Small intestine (tissue), 16 donors: ENCODE data around the gene LHX8. TPM values are rescaled to one million over a fixed set of nuclear protein-coding genes. Genes with fewer than 3 reads are reported as not detected.
A peak's percentile ranks its signal among the peaks of the same experiment; 100 is the strongest.
"Not testable (repeated sequence)": the region's sequence is repeated elsewhere in the genome, so short reads cannot be mapped to it uniquely, and the experiment has no call there.

Experiments used
- DNase-seq, 2 donors: peaks; one replicate each; pipeline versions ENCODE4 v3.0.0 to v3.0.0-alpha.2; 2013
- FAIRE-seq: peaks from 2 replicates; lab custom pipeline; 2012; peaks lifted over from hg19 to GRCh38; lab: Jason Lieb, UNC
- H3K27ac ChIP-seq, 3 donors: one replicate each; pipeline ENCODE4 v1.5.1; 2013; ENCODE audit warnings: low read length in 2 of 3, mild to moderate bottlenecking in 2 of 3, control low read depth in 1 of 3, inconsistent platforms in 1 of 3, low read depth in 1 of 3, moderate library complexity in 1 of 3
- H3K27me3 ChIP-seq, 3 donors: one replicate each; pipeline ENCODE4 v1.6.1; 2013; ENCODE audit warnings: low read length in 3 of 3, inconsistent platforms in 1 of 3; ENCODE audit not compliant: control insufficient read depth in 3 of 3, insufficient read depth in 3 of 3
- H3K36me3 ChIP-seq, 3 donors: one replicate each; pipeline ENCODE4 v1.6.1; 2013; ENCODE audit warnings: low read length in 3 of 3, inconsistent platforms in 1 of 3, low read depth in 1 of 3, mild to moderate bottlenecking in 1 of 3, moderate library complexity in 1 of 3; ENCODE audit not compliant: control insufficient read depth in 3 of 3, insufficient read depth in 2 of 3
- H3K4me1 ChIP-seq, 3 donors: one replicate each; pipeline ENCODE4 v1.6.1; 2013; ENCODE audit warnings: low read length in 2 of 3, inconsistent platforms in 1 of 3, low read depth in 1 of 3, mild to moderate bottlenecking in 1 of 3, moderate library complexity in 1 of 3; ENCODE audit not compliant: control insufficient read depth in 3 of 3, insufficient read depth in 2 of 3
- H3K4me3 ChIP-seq, 3 donors: one replicate each; pipeline ENCODE4 v1.5.1; 2013; ENCODE audit warnings: low read length in 3 of 3, control low read depth in 1 of 3, inconsistent platforms in 1 of 3, low read depth in 1 of 3, mild to moderate bottlenecking in 1 of 3, moderate library complexity in 1 of 3
- H3K9me3 ChIP-seq, 2 donors: one replicate each; pipeline ENCODE4 v1.6.1; 2013; ENCODE audit warnings: low read depth in 1 of 2, low read length in 1 of 2; ENCODE audit not compliant: control insufficient read depth in 2 of 2, insufficient read depth in 1 of 2
- WGBS, 3 donors: extraction: QIAGEN DNeasy Blood & Tissue Kit; methylation state at CpG; one replicate each; pipeline ENCODE4 v1.1.7; 2013; 5-methylcytosine and 5-hydroxymethylcytosine counted together
- long read RNA-seq, 10 donors: transcript quantifications; one replicate each; lab custom pipeline, GENCODE V29; 2026
- polyA plus RNA-seq, 4 donors: library from polyadenylated mRNA; stranded (reverse) in 3 of 4; unstranded in 1 of 4; fragments of 200-250 nt in 3 of 4; fragments of 120-200 nt in 1 of 4; gene quantifications; one replicate each; pipeline versions ENCODE4 v1.2.1 to v1.2.3, GENCODE V29; 2013
- donor health status: healthy with polysubstance abuse.
- donor health status: control.
- donor health status: control.
- donor health status: Bipolar disorder and iron deficiency.
- donor health status: healthy.

The LHX8 gene
- polyA plus RNA-seq: not detected
- long read RNA-seq, donor 1: 0 reads
- long read RNA-seq, donor 2: 0 reads
- long read RNA-seq, donor 3: 0 reads
- long read RNA-seq, donor 4: 0 reads
- long read RNA-seq, donor 5: 0 reads
- long read RNA-seq, donor 6: 0 reads
- long read RNA-seq, donor 7: 0 reads
- long read RNA-seq, donor 8: 0 reads
- long read RNA-seq, donor 9: 0 reads
- long read RNA-seq, donor 10: 0 reads

DNA sequence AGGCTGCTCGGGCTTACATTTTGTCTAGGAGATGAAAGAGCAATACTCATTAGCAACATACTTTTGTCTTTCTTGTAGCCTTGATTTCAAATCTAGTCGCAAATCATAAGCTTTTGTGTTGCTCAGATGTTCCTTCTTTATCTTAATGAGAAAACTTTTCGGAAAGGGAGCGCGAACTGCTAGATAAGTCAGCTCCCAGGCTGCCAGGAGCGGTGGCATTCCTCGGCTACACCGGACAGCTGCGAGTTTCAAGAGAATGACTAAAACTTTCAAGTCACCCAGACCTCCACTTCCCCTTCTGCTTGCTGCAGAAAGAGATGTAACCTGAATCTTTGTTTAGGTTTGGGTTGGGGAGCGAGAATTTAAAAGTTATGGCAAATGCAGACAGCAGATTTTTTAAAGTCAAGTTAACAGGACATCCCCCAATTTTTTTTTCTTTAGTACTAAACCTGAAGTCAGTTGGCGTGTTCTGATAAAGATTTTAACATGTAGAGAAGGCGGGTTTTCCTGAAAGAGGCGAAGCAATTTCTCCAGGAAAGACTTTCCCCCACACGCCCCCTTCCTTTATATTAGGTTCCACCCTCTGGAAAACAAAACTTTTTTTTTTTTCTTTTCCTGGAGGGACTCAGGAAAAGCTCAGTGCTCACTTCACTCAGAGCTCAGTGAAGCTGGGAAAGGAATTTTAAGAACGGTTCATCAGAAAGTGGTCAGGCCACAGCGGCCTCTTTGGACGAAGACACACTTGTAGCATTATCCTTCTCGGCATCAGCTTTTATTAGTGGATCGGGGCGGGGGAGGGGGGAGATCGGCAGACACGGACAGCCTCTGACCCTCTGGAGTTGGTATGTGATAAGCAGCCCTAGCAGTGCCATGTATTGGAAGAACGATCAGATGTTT, at the start of gene LHX8:
Gene LHX8, plus strand, starts transcription at position 639 of the 897 bp plus-strand sequence. CDS start 2,227 bp downstream, outside the sequence.
- Histone ChIP-seq H3K27me3 (peaks cover 19 to 87% (median 66%) of the 10 kb centered on the region in 3 donors), H3K27ac (no peak within 1 kb of the TSS), H3K9me3 (peaks cover 0 to 3% of the 10 kb centered on the region in 2 donors), H3K4me1 (peaks cover 0 to 8% (median 0%) of the 10 kb centered on the region in 3 donors), H3K36me3 (no peaks in the 10 kb centered on the region), H3K4me3 (peak within 1 kb of the TSS in 1 of 3 donors; percentile 16)
- no peak for DNase-seq
- FAIRE-seq: no peak
- WGBS, 3 donors: 7 to 15% (median 9%) methylated on average over 23 of the region's 23 CpGs

DNA sequence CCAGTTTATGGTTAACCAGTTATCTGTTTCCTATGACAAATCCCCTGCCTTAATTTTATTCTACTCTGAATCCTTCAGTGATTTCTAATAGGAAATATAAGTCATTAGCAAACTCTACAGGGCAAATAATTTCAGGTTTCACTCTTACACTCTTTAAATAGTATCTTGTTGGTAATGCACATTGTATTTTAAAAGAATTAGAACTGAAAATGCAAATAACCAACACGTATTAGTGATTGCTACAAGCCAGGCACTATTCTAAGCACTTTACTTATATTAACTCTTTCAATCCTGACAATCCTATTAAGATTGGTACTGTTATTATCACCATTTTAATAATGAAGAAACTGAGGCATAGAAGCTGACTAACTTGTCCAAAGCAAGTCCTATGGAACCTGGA, 48.3 kb upstream of the LHX8 start:
- Histone ChIP-seq H3K27ac (no peak overlapping the region), H3K27me3 (no peaks in the 10 kb centered on the region), H3K36me3 (no peaks in the 10 kb centered on the region), H3K9me3 (no peaks in the 10 kb centered on the region), H3K4me1 (no peaks in the 10 kb centered on the region), H3K4me3 (no peak overlapping the region)
- WGBS, 3 donors: 15 to 39% (median 32%) methylated on average over 1 of the region's 1 CpG
- DNase-seq (no peak), FAIRE-seq (no peak)

DNA sequence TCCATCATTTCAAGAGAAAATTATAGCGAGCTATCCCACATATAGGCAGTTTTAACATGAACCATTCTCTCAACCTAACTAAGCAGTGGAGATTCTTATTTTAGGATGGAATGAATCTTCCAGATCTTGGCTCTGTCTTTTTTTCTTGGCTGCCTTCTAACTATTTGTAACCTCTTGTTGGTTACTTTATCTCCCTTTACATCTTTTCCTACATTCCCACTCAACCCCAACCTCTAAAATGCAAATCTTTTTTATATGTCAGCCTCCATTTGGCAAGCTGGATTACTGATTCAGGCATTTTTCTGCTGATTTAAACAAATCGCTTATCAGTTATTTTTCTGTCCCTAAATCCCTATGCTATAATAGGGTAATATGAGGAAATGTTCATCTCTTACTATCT, 46.9 kb upstream of the LHX8 start:
- no peak for DNase-seq
- H3K9me3 ChIP-seq: no peaks in the 10 kb centered on the region
- no peaks in the 10 kb centered on the region for H3K36me3 ChIP-seq
- WGBS, 3 donors: 78 to 86% (median 85%) methylated on average over 2 of the region's 2 CpGs
- H3K27me3 ChIP-seq: no peaks in the 10 kb centered on the region
- H3K27ac ChIP-seq: no peak overlapping the region
- no peaks in the 10 kb centered on the region for H3K4me1 ChIP-seq
- FAIRE-seq: no peak
- H3K4me3 ChIP-seq: no peak overlapping the region

DNA sequence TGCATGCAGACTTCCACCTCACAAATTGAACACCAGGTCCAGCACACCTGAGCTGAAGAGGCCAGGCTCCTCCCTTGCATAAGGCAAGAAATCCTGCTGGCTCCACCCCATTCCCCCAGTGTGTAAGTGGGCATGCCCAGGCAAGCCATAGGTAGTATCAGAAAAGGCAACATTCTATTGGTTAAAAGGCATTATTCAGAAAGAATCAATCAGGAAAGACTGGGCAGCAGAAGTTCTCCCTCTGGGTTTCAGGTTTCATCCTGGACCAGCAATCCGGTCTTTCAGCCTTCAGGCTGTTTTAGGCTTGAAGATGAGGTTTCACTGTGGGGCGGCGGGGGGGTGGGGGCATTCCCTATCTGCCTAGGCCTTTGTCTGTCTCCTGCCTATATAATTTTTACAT, 42.0 kb upstream of the LHX8 start:
- Histone ChIP-seq H3K9me3 (no peaks in the 10 kb centered on the region), H3K36me3 (no peaks in the 10 kb centered on the region), H3K4me1 (no peaks in the 10 kb centered on the region), H3K27ac (no peak overlapping the region), H3K4me3 (no peak overlapping the region), H3K27me3 (no peaks in the 10 kb centered on the region)
- FAIRE-seq (no peak), DNase-seq (no peak)
- 69 to 78% (median 71%) methylated on average over 3 of the region's 3 CpGs for WGBS, 3 donors

GRCh38 chr1:75097654-75098053, 36.5 kb upstream of the LHX8 start:
- DNase-seq: no peak
- no peak overlapping the region for H3K4me3 ChIP-seq
- H3K27ac ChIP-seq: no peak overlapping the region
- H3K9me3 ChIP-seq: no peaks in the 10 kb centered on the region
- no peaks in the 10 kb centered on the region for H3K27me3 ChIP-seq
- no peaks in the 10 kb centered on the region for H3K36me3 ChIP-seq
- H3K4me1 ChIP-seq: no peaks in the 10 kb centered on the region
- WGBS, 3 donors: 39 to 65% (median 45%) methylated on average over 1 of the region's 1 CpG
- no peak for FAIRE-seq

GRCh38 chr1:75099581-75099980, 34.6 kb upstream of the LHX8 start:
- H3K4me3 ChIP-seq: no peak overlapping the region
- 68 to 86% (median 74%) methylated on average over 2 of the region's 2 CpGs for WGBS, 3 donors
- H3K9me3 ChIP-seq: no peaks in the 10 kb centered on the region
- H3K36me3 ChIP-seq: no peaks in the 10 kb centered on the region
- H3K27me3 ChIP-seq: no peaks in the 10 kb centered on the region
- H3K4me1 ChIP-seq: no peaks in the 10 kb centered on the region
- H3K27ac ChIP-seq: no peak overlapping the region
- FAIRE-seq: no peak
- no peak for DNase-seq

DNA sequence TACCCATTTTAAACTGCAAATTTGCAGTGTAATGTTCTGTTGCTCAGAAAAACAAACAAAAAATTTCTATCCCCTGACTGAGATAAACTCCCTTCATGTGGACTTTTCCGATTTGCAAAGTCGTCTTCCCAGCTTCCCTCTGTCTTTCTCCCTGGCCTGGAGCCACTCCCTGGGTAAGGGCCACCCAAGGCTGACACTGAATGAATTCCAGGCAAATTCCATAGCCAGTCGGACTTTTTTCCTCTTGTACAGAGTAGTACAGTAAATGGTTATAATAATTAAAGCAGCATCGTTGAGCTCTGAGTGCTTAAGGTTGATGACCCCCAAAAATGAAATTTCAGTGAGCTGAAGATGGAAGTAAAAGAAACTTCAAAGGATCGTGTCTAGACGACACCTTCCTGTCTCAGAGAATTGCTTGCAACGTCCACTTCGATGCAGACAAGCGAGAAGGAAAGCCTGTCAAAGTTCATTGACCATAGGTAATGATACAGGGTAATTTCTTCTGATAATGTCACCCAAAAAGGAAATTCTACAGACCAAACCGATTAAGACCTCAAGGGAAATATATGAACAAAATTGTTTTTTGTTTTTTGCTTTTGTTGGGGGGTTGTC, 33.6 kb upstream of the LHX8 start:
- no peak for DNase-seq
- H3K27me3 ChIP-seq: no peaks in the 10 kb centered on the region
- no peaks in the 10 kb centered on the region for H3K9me3 ChIP-seq
- 50 to 56% (median 52%) methylated on average over 10 of the region's 10 CpGs for WGBS, 3 donors
- no peak for FAIRE-seq
- no peaks in the 10 kb centered on the region for H3K4me1 ChIP-seq
- H3K27ac ChIP-seq: no peak overlapping the region
- H3K36me3 ChIP-seq: no peaks in the 10 kb centered on the region
- H3K4me3 ChIP-seq: no peak overlapping the region

DNA sequence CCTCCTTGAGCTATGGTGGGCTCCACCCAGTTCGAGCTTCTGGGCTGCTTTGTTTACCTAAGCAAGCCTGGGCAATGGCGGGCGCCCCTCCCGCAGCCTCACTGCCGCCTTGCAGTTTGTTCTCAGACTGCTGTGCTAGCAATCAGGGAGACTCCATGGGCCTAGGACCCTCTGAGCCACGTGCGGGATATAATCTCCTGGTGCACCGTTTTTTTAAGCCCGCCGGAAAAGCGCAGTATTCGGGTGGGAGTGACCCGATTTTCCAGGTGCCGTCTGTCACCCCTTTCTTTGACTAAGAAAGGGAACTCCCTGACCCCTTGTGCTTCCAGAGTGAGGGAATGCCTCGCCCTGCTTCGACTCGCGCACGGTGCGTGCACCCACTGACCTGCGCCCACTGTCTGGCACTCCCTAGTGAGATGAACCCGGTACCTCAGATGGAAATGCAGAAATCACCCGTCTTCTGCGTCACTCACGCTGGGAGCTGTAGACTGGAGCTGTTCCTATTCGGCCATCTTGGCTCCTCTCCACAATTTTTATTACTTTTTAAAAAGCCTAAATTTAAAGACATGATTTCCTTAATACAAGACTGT, 21.7 kb upstream of the LHX8 start:
- H3K4me3 ChIP-seq, H3K27ac ChIP-seq, DNase-seq, FAIRE-seq, H3K36me3 ChIP-seq, H3K9me3 ChIP-seq, H3K27me3 ChIP-seq, H3K4me1 ChIP-seq: not testable (repeated sequence)
- WGBS, 3 donors: 87 to 90% (median 89%) methylated on average over 22 to 26 of the region's 26 CpGs
